KMS-11 (cell line): Measurements from ENCODE around the gene AP1AR.

ENCODE experiments used
- H2AFZ ChIP-seq: fragments of 200-600 bp; sonication (generic); 2 replicates; pipeline ENCODE4 v1.6.1; 2016; ENCODE audit warnings: antibody characterized with exemption, mixed run types, low read depth
- H3K27ac ChIP-seq: fragments of 200-600 bp; sonication (generic); 2 replicates; pipeline ENCODE4 v1.6.1; 2016; ENCODE audit warnings: mild to moderate bottlenecking, mixed run types
- H3K27me3 ChIP-seq: fragments of 200-600 bp; sonication (generic); 2 replicates; pipeline ENCODE4 v1.6.1; 2017; ENCODE audit warnings: mild to moderate bottlenecking, low read depth, mixed run types, moderate library complexity; ENCODE audit not compliant: insufficient read depth
- H3K36me3 ChIP-seq: fragments of 200-600 bp; sonication (generic); 2 replicates; pipeline ENCODE4 v1.6.1; 2017; ENCODE audit warnings: mild to moderate bottlenecking, mixed run types; ENCODE audit not compliant: insufficient read depth
- H3K4me1 ChIP-seq: fragments of 200-600 bp; sonication (generic); 2 replicates; pipeline ENCODE4 v1.6.1; 2016; ENCODE audit warnings: mild to moderate bottlenecking, low read depth, mixed run types; ENCODE audit not compliant: poor library complexity, severe bottlenecking
- H3K4me2 ChIP-seq: fragments of 200-600 bp; sonication (generic); 2 replicates; pipeline ENCODE4 v1.7.0; 2016; ENCODE audit warnings: mild to moderate bottlenecking, mixed run types
- H3K4me3 ChIP-seq: fragments of 200-600 bp; sonication (generic); IDR thresholded peaks from 2 replicates; pipeline ENCODE4 v1.6.1; 2017; ENCODE audit warnings: low read depth, low read length, mixed read lengths; ENCODE audit not compliant: insufficient read depth
- H3K79me2 ChIP-seq: fragments of 200-600 bp; sonication (generic); 2 replicates; pipeline ENCODE4 v1.6.1; 2016; ENCODE audit warnings: low read depth, mixed run types; ENCODE audit not compliant: insufficient read depth
- H3K9ac ChIP-seq: fragments of 200-600 bp; sonication (generic); 2 replicates; pipeline ENCODE4 v1.6.1; 2016; ENCODE audit warnings: mild to moderate bottlenecking, mixed run types
- H4K20me1 ChIP-seq: fragments of 200-600 bp; sonication (generic); 2 replicates; pipeline ENCODE4 v1.6.1; 2016; ENCODE audit warnings: mild to moderate bottlenecking, mixed run types; ENCODE audit not compliant: insufficient read depth
- CTCF ChIP-seq: fragments of 200-600 bp; sonication (generic); conservative IDR thresholded peaks from 2 replicates; pipeline ENCODE4 v1.6.1; 2017; ENCODE audit warnings: low read depth, mild to moderate bottlenecking, antibody characterized with exemption, low read length, moderate library complexity, mixed read lengths

The AP1AR gene

GRCh38 chr4:112315446-112315845 lies 83.9 kb downstream of the AP1AR start:
- Histone ChIP-seq H2AFZ (no peak overlapping the region), H3K4me3 (no peak overlapping the region), H3K27me3 (no peaks in the 10 kb centered on the region), H3K36me3 (no peaks in the 10 kb centered on the region), H3K79me2 (no peaks in the 10 kb centered on the region), H3K27ac (no peak overlapping the region), H4K20me1 (no peaks in the 10 kb centered on the region), H3K4me1 (peaks cover 18% of the 10 kb centered on the region), H3K4me2 (no peak overlapping the region), H3K9ac (no peak overlapping the region)
- TF ChIP-seq CTCF, result no peak

DNA sequence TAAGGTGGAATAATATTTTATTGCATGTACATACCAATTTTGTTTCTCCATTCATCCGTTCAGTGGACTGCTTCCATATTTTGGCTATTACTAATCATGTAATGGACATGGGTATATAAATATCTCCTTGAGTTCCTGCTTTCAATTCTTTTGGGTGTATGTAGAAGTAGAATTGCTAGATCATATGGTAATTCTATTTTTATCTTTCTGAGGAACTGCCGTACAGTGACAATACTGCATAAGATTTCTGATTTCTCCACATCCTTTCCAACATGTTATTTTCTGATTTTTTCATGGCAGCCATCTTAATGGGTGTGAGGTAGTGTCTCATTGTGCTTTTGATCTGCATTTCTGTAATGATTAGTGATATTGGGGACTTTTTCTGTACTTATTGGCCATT lies 84.8 kb downstream of the AP1AR start:
- no peak overlapping the region for H3K9ac ChIP-seq
- TF ChIP-seq CTCF, result no peak

GRCh38 chr4:112318239-112319142 lies 86.9 kb downstream of the AP1AR start:
- Histone ChIP-seq H3K27ac (no peak overlapping the region), H3K4me2 (no peak overlapping the region), H3K4me1 (peaks cover 21% of the 10 kb centered on the region), H3K36me3 (no peaks in the 10 kb centered on the region), H3K4me3 (no peak overlapping the region), H3K79me2 (no peaks in the 10 kb centered on the region), H4K20me1 (no peaks in the 10 kb centered on the region), H3K9ac (no peak overlapping the region), H3K27me3 (no peaks in the 10 kb centered on the region), H2AFZ (no peak overlapping the region)
- TF ChIP-seq CTCF, result no peak

More for the DNA sequence above, 84.8 kb downstream of the AP1AR start:
- Histone ChIP-seq H3K4me2 (no peak overlapping the region), H2AFZ (no peak overlapping the region), H3K27ac (no peak overlapping the region), H3K4me3 (no peak overlapping the region), H3K4me1 (peaks cover 22% of the 10 kb centered on the region), H3K79me2 (no peaks in the 10 kb centered on the region), H3K27me3 (no peaks in the 10 kb centered on the region), H3K36me3 (no peaks in the 10 kb centered on the region), H4K20me1 (no peaks in the 10 kb centered on the region)
